GM18505 (cell line): Measurements from ENCODE around the gene UBQLN4.
A peak's percentile ranks its signal among the peaks of the same experiment; 100 is the strongest.

Experiments
- ATAC-seq: cut with Tn5 transposase; IDR thresholded peaks from one replicate; pipeline ENCODE4 v1.9.1; 2021; ENCODE audit not compliant: unreplicated experiment
- POLR2A ChIP-seq: IDR thresholded peaks from 4 replicates; pipeline ENCODE4 v1.6.1; 2011; ENCODE audit warnings: borderline replicate concordance; ENCODE audit not compliant: insufficient read depth, insufficient read length; ENCODE audit errors: extremely low read depth

UBQLN4 gene

DNA sequence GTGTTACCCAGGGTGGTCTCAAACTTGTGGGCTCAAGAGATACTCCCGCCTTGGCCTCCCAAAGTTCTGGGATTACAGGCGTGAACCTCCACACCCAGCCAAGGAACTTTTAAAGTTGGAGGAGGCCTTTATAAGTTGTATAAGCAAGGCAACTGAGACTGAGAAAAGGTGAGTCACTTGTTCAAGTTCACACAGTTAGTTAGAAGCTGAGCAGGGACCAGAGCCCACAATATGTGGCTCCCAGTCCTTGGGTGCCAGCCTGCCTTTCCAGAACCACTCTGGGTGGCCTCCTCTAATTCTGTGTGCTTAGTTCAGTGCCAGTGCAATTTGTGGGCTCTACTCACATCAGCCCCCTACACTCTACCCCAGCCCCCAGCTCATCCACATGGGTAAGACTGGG, 11.0 kb upstream of the UBQLN4 start:
- no peak for TF ChIP-seq POLR2A
- no peak for ATAC-seq

DNA sequence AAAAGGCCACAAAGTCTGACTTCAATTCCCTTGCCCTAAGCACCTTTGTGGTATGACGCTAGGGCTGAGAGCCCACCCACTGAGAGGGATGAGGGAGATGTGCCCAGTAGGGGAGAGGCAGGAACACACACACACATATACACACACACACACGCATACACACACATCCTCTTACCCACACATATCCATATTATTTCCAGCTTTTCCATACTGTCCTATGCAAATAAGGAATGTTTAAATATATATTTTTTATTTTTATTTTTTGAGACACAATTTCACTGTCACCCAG, 10.3 kb upstream of the UBQLN4 start:
- no peak for ATAC-seq
- no peak for TF ChIP-seq POLR2A

DNA sequence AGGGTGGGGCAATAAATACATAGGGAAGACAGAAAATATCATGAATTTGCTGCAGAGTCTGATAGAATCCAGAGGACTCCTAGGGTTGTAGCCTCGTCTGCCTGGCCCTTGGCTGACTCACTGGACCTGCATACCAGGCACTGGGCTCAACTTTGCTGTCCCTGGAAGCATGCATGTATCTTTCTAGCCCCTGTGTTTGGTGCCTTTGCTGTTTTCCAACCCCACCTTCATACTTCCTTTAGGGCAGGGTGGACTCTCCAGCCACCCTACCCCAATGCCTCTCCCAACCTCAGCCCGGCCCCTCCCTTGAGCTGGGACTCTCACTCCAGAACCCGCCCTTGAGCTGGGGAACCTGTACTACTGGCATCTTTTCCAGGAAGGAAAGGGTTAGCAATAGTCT, 8.6 kb upstream of the UBQLN4 start:
- no peak for ATAC-seq
- no peak for TF ChIP-seq POLR2A

- TF ChIP-seq POLR2A: no peak
- ATAC-seq: no peak
Measured at GRCh38 chr1:156060937-156061636, 7.5 kb upstream of the UBQLN4 start, which contains the start of gene RAB25. RAB25 (plus strand) TSS chr1:156061160; CDS start chr1:156061401, 241 bp downstream.

DNA sequence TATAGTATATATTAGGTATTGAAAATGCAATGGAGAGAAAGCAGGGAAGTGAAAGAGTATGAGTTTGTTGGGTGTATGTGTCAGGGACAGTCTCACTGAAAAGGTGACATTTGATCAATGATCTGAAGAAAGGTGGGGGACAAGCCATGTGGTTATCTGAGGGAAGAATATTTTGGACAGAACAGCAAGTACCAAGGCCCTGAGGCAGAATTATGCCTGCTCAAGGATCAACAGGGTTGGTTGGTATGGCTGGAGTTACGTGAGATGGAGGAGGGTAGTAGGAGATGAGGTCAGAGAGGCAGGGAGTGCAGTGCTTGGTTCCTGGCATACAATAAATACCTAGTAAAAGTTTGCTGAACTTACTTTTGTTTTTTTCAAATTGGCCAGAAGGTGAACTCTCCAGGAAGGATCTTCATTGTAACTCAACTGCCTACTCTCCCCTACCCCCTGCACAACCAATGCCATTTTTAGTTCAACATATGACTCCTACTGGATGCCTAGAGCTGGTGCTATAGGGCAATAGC, 2.8 kb upstream of the UBQLN4 start:
- ATAC-seq: no peak
- no peak for TF ChIP-seq POLR2A

- ATAC-seq: no peak
- TF ChIP-seq POLR2A: no peak
Measured at GRCh38 chr1:156055281-156056048, 1.9 kb upstream of the UBQLN4 start.

DNA sequence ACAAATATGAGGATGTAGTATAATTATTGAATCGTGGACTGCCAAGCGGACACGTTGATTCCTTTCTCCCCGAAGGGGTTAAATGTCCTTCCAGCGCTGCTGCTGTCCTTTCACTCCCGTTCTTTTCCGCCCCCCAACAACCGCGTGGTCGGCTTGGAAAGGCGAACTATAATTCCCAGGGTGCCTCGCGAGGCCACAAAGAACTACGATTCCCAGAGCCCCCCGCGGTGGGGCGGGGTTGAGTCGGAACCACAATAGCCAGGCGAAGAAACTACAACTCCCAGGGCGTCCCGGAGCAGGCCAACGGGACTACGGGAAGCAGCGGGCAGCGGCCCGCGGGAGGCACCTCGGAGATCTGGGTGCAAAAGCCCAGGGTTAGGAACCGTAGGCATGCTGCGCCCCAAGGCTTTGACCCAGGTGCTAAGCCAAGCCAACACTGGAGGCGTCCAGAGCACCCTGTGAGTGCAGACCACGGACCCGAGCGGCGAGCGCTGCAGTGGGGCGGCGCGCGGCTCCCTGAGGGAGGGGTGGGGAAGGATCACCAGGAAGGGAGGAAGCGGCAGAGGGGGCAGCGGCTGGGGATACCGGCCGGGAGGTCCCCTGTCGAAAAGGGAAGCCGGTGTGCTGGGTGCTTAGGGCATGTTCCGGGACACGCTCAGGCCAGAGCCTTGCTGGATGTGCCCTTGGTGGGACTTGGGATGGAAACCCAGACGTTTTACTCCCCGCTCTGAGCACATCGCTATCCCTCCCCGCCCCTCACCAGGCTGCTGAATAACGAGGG, 1.1 kb upstream of the UBQLN4 start, which contains the start of gene LAMTOR2:
Gene LAMTOR2 (plus strand): TSS at position 283 of the 781 bp plus-strand sequence. CDS start 108 bp downstream, at position 391.
- peak; percentile 67 for ATAC-seq
- TF ChIP-seq POLR2A: peak; percentile 66

- ATAC-seq: no peak
- no peak for TF ChIP-seq POLR2A
Measured at GRCh38 chr1:156052862-156053767, 483 bp downstream of the UBQLN4 start.

GRCh38 chr1:156051011-156051725, 2.4 kb downstream of the UBQLN4 start:
- no peak for TF ChIP-seq POLR2A
- no peak for ATAC-seq

DNA sequence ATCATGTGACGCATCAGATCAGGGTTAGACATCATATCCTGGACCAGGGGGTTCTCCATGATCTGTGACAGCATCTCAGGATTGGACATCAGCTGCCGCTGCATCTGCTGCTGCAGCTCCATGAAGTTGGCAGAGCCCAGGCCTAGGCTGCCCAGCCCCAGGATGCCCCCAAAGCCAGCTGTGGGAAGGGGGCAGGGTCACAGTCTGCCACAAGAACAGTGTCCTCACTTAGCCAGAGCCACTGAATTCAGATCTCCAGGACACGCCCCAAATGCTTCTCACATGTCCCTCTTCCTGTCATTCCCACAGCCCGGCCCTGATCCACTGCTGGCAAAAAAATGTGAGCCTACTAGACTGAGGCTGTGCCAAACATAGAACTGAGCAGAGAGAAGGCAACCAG, 3.2 kb downstream of the UBQLN4 start:
- TF ChIP-seq POLR2A: no peak
- no peak for ATAC-seq

GRCh38 chr1:156048663-156049258, 4.8 kb downstream of the UBQLN4 start:
- no peak for ATAC-seq
- no peak for TF ChIP-seq POLR2A
